Measurements from ENCODE around the gene WWOX. TPM values are rescaled to one million over a fixed set of nuclear protein-coding genes. Genes with fewer than 3 reads are reported as not detected.

The WWOX gene
- polyA plus RNA-seq, 2 of the 4 experiments (the other 2 are of a cell fraction): 16.0 to 17.2 TPM

DNA sequence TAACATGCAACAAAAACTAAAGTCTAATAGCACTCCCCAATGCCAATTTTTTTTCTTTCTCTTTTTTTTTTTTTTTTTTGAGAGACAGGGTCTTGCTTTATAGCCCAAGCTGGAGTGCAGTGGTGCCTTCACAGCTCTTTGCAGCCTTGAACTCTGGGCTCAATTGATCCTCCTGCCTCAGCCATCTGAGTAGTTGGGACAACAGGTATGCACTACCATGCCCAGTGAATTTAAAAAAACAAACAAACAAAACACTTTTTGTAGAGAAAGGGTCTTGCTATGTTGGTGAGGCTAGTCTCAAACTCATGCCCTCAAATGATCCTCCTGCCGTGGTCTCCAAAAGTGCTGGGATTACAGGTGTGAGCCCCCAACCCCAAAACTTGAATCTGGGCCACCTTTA lies 632.3 kb downstream of the WWOX start:
- H3K4me1 ChIP-seq: no peaks in the 10 kb centered on the region
- H3K4me3 ChIP-seq: no peak overlapping the region
- TF ChIP-seq E2F6 (IDR thresholded peaks at IDR 0.05; ENCODE audit: borderline replicate concordance, low read depth) (no peak), NR3C1 (IDR thresholded peaks at IDR 0.05) (no peak), FOSB (CRISPR knock-in tag; IDR thresholded peaks at IDR 0.05) (no peak), NPAS2 (CRISPR knock-in tag; IDR thresholded peaks at IDR 0.05; ENCODE audit: borderline replicate concordance) (no peak), JUN (IDR thresholded peaks at IDR 0.05) (no peak), RARB (CRISPR knock-in tag; IDR thresholded peaks at IDR 0.05) (no peak), RFX5 (IDR thresholded peaks at IDR 0.05) (no peak), HOXA7 (CRISPR knock-in tag; IDR thresholded peaks at IDR 0.05) (no peak), KDM5A (IDR thresholded peaks at IDR 0.05) (no peak), ATOH8 (CRISPR knock-in tag; IDR thresholded peaks at IDR 0.05; ENCODE audit: low read depth) (no peak), HMGXB4 (CRISPR knock-in tag; IDR thresholded peaks at IDR 0.05; ENCODE audit: borderline replicate concordance) (no peak)
- TF ChIP-seq, protein P1, sequence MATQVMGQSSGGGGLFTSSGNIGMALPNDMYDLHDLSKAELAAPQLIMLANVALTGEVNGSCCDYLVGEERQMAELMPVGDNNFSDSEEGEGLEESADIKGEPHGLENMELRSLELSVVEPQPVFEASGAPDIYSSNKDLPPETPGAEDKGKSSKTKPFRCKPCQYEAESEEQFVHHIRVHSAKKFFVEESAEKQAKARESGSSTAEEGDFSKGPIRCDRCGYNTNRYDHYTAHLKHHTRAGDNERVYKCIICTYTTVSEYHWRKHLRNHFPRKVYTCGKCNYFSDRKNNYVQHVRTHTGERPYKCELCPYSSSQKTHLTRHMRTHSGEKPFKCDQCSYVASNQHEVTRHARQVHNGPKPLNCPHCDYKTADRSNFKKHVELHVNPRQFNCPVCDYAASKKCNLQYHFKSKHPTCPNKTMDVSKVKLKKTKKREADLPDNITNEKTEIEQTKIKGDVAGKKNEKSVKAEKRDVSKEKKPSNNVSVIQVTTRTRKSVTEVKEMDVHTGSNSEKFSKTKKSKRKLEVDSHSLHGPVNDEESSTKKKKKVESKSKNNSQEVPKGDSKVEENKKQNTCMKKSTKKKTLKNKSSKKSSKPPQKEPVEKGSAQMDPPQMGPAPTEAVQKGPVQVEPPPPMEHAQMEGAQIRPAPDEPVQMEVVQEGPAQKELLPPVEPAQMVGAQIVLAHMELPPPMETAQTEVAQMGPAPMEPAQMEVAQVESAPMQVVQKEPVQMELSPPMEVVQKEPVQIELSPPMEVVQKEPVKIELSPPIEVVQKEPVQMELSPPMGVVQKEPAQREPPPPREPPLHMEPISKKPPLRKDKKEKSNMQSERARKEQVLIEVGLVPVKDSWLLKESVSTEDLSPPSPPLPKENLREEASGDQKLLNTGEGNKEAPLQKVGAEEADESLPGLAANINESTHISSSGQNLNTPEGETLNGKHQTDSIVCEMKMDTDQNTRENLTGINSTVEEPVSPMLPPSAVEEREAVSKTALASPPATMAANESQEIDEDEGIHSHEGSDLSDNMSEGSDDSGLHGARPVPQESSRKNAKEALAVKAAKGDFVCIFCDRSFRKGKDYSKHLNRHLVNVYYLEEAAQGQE (IDR thresholded peaks at IDR 0.05): no peak
- no peak overlapping the region for H3K27ac ChIP-seq
- ChIA-PET CTCF (no interaction called here), POLR2A (no interaction called here)
- 0% methylated on average over 1 of the region's 1 CpG for WGBS (ENCODE audit: missing lambda C conversion rate)
- no peak overlapping the region for H3K4me2 ChIP-seq
- no peaks in the 10 kb centered on the region for H3K9me3 ChIP-seq
- FAIRE-seq: no peak
- no peak for ATAC-seq
- no peak for DNase-seq (ENCODE audit: low read depth in 1 of 2, low spot score in 1 of 2)

DNA sequence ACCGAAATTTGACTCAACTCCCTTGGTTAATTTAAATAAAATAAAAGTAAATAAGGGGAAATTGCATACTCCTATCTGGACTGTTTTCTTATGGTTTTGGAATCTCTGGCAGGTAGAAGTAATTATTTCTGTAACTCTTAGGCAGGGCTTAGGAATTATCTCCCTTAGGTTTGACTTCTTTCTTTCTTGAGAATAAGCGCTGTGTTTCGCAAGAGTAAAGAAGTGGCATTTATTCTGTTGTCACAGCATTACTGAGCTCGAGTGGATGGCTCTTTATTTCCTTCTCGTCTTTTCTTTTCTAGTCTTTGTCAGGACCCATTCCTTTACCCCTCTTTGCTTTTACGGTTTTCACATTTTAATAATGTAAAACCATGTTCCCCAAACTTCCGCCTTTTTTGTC lies 633.2 kb downstream of the WWOX start:
- WGBS (ENCODE audit: missing lambda C conversion rate): 51% methylated on average over 7 of the region's 7 CpGs
- CTCF ChIA-PET: no interaction called here
- no peak for TF ChIP-seq MAFK (IDR thresholded peaks at IDR 0.05; ENCODE audit: partially characterized antibody)
- TF ChIP-seq KDM5A (IDR thresholded peaks at IDR 0.05): no peak
- Histone ChIP-seq H3K4me2 (no peak overlapping the region), H3K27ac (no peak overlapping the region), H3K4me3 (no peak overlapping the region), H3K9me3 (no peaks in the 10 kb centered on the region), H3K4me1 (no peaks in the 10 kb centered on the region)
- ATAC-seq (no peak), FAIRE-seq (no peak), DNase-seq (ENCODE audit: low read depth in 1 of 2, low spot score in 1 of 2) (no peak)
- POLR2A ChIA-PET: no interaction called here

GRCh38 chr16:78735337-78735736 lies 635.9 kb downstream of the WWOX start:
- Histone ChIP-seq H3K4me1 (no peaks in the 10 kb centered on the region), H3K9me3 (no peaks in the 10 kb centered on the region), H3K4me3 (no peak overlapping the region), H3K4me2 (no peak overlapping the region), H3K27ac (no peak overlapping the region)
- no peak for FAIRE-seq
- 48% methylated on average over 6 of the region's 6 CpGs for WGBS (ENCODE audit: missing lambda C conversion rate)
- DNase-seq (ENCODE audit: low read depth in 1 of 2, low spot score in 1 of 2): no peak
- CTCF ChIA-PET: no interaction called here
- no peak for ATAC-seq
- POLR2A ChIA-PET: no interaction called here
- no peak for TF ChIP-seq CHD4 (IDR thresholded peaks at IDR 0.05; ENCODE audit: borderline replicate concordance)
- no peak for TF ChIP-seq NPAS2 (CRISPR knock-in tag; IDR thresholded peaks at IDR 0.05; ENCODE audit: borderline replicate concordance)
- no peak for TF ChIP-seq EP300 (IDR thresholded peaks at IDR 0.05)
- TF ChIP-seq, protein P2, sequence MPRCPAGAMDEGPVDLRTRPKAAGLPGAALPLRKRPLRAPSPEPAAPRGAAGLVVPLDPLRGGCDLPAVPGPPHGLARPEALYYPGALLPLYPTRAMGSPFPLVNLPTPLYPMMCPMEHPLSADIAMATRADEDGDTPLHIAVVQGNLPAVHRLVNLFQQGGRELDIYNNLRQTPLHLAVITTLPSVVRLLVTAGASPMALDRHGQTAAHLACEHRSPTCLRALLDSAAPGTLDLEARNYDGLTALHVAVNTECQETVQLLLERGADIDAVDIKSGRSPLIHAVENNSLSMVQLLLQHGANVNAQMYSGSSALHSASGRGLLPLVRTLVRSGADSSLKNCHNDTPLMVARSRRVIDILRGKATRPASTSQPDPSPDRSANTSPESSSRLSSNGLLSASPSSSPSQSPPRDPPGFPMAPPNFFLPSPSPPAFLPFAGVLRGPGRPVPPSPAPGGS (IDR thresholded peaks at IDR 0.05): no peak
- no peak for TF ChIP-seq RCOR1 (IDR thresholded peaks at IDR 0.05; ENCODE audit: low read depth, low read length)
- TF ChIP-seq MAZ (IDR thresholded peaks at IDR 0.05; ENCODE audit: borderline replicate concordance, low read depth, low read length): no peak
- TF ChIP-seq JUN (IDR thresholded peaks at IDR 0.05): no peak
- TF ChIP-seq EHF (CRISPR knock-in tag; IDR thresholded peaks at IDR 0.05): no peak
- TF ChIP-seq SMC3 (IDR thresholded peaks at IDR 0.05): no peak
- TF ChIP-seq CHD2 (IDR thresholded peaks at IDR 0.05; ENCODE audit: low read length, partially characterized antibody): no peak
- no peak for TF ChIP-seq PBX3 (IDR thresholded peaks at IDR 0.05)
- no peak for TF ChIP-seq HMGXB4 (CRISPR knock-in tag; IDR thresholded peaks at IDR 0.05; ENCODE audit: borderline replicate concordance)
- TF ChIP-seq CBX2 (IDR thresholded peaks at IDR 0.05; ENCODE audit: borderline replicate concordance, low read depth): no peak
